Measurements from ENCODE around the gene LXN.

The LXN gene

GRCh38 chr3:158668506-158668905 lies 3.9 kb downstream of the LXN start:
- DNase-seq (ENCODE audit: low read depth in 2 of 2), result no peak

- DNase-seq (ENCODE audit: low read depth in 2 of 2), result no peak
Observed at GRCh38 chr3:158666416-158666815, 6.0 kb downstream of the LXN start.

GRCh38 chr3:158663832-158664231 lies 8.6 kb downstream of the LXN start:
- no peak for DNase-seq (ENCODE audit: low read depth in 2 of 2)

- no peak for DNase-seq (ENCODE audit: low read depth in 2 of 2)
Observed at GRCh38 chr3:158663246-158663645, 9.2 kb downstream of the LXN start.

- no peak for DNase-seq (ENCODE audit: low read depth in 2 of 2)
Observed at GRCh38 chr3:158660711-158661110, 11.7 kb downstream of the LXN start.

- DNase-seq (ENCODE audit: low read depth in 2 of 2), result peak in 1 of 2 donors; percentile 16
Observed at GRCh38 chr3:158659454-158660237, 12.8 kb downstream of the LXN start.

- no peak for DNase-seq (ENCODE audit: low read depth in 2 of 2)
Observed at GRCh38 chr3:158658889-158659288, 13.6 kb downstream of the LXN start.

GRCh38 chr3:158652463-158652862 lies 20.0 kb downstream of the LXN start:
- DNase-seq (ENCODE audit: low read depth in 2 of 2), result no peak

- no peak for DNase-seq (ENCODE audit: low read depth in 2 of 2)
Observed at GRCh38 chr3:158651192-158651591, 21.3 kb downstream of the LXN start.

- no peak for DNase-seq (ENCODE audit: low read depth in 2 of 2)
Observed at GRCh38 chr3:158649791-158650190, 22.7 kb downstream of the LXN start.

- DNase-seq (ENCODE audit: low read depth in 2 of 2), result peak; percentile 65
Observed at GRCh38 chr3:158644345-158644908, 28.0 kb downstream of the LXN start, which contains the start of gene GFM1. Gene GFM1, plus strand, starts transcription at chr3:158644527. Its CDS starts 108 bp downstream, at chr3:158644635.

- DNase-seq (ENCODE audit: low read depth in 2 of 2), result no peak
Observed at GRCh38 chr3:158642474-158643210, 29.8 kb downstream of the LXN start.

GRCh38 chr3:158642005-158642404 lies 30.4 kb downstream of the LXN start:
- DNase-seq (ENCODE audit: low read depth in 2 of 2), result no peak

GRCh38 chr3:158640646-158641045 lies 31.8 kb downstream of the LXN start:
- no peak for DNase-seq (ENCODE audit: low read depth in 2 of 2)

GRCh38 chr3:158631981-158632380 lies 40.5 kb downstream of the LXN start:
- DNase-seq (ENCODE audit: low read depth in 2 of 2), result no peak

- DNase-seq (ENCODE audit: low read depth in 2 of 2), result no peak
Observed at GRCh38 chr3:158625881-158626280, 46.6 kb downstream of the LXN start.

GRCh38 chr3:158617982-158618875 lies 54.2 kb downstream of the LXN start:
- no peak for DNase-seq (ENCODE audit: low read depth in 2 of 2)

Data from stimulated activated CD4-positive, alpha-beta T cell treated with anti-CD3 and anti-CD28 coated beads, Interleukin-1b, Interleukin-23, amount 100 ng/mL, for 1 hour (primary cell).